Osteoblast (primary cell): Measurements from ENCODE around the gene LEAP2. TPM values are rescaled to one million over a fixed set of nuclear protein-coding genes. Genes with fewer than 3 reads are reported as not detected.

ENCODE experiments used
- DNase-seq: peaks from one replicate; pipeline ENCODE4 v3.0.0; 2011; ENCODE audit warnings: low spot score, mixed read lengths; ENCODE audit not compliant: insufficient read length; ENCODE audit errors: missing footprints
- H2AFZ ChIP-seq: 2 replicates; pipeline ENCODE4 v1.6.0; 2011; ENCODE audit warnings: mild to moderate bottlenecking, low read length
- H3K27ac ChIP-seq: 2 replicates; pipeline ENCODE4 v1.5.1; 2011; ENCODE audit warnings: mild to moderate bottlenecking, low read depth, low read length, moderate library complexity
- H3K27me3 ChIP-seq: 2 replicates; pipeline ENCODE4 v1.6.0; 2012; ENCODE audit warnings: mild to moderate bottlenecking, control low read depth, inconsistent platforms, low read length, moderate library complexity; ENCODE audit not compliant: insufficient read depth
- H3K36me3 ChIP-seq: 2 replicates; pipeline ENCODE4 v1.5.1; 2011; ENCODE audit warnings: mild to moderate bottlenecking, low read length, control low read depth, moderate library complexity; ENCODE audit not compliant: insufficient read depth
- H3K4me1 ChIP-seq: 2 replicates; pipeline ENCODE4 v1.5.1; 2011; ENCODE audit warnings: mild to moderate bottlenecking, low read length, control low read depth, moderate library complexity; ENCODE audit not compliant: insufficient read depth
- H3K4me2 ChIP-seq: 2 replicates; pipeline ENCODE4 v1.6.0; 2011; ENCODE audit warnings: mild to moderate bottlenecking, low read length; ENCODE audit not compliant: insufficient read depth
- H3K4me3 ChIP-seq: fragments of 200-600 bp; sonication (generic); 3 replicates; pipeline ENCODE4 v1.5.1; 2012; ENCODE audit warnings: mild to moderate bottlenecking, low read length, inconsistent platforms; ENCODE audit not compliant: insufficient read depth
- H3K79me2 ChIP-seq: 2 replicates; pipeline ENCODE4 v1.6.0; 2012; ENCODE audit warnings: mild to moderate bottlenecking, low read length, control low read depth, inconsistent platforms; ENCODE audit not compliant: insufficient read depth
- H3K9me3 ChIP-seq: 2 replicates; pipeline ENCODE4 v1.5.1; 2011; ENCODE audit warnings: low read depth, low read length, control low read depth
- H4K20me1 ChIP-seq: 2 replicates; pipeline ENCODE4 v1.6.0; 2012; ENCODE audit warnings: mild to moderate bottlenecking, low read length, control low read depth; ENCODE audit not compliant: insufficient read depth
- CTCF ChIP-seq: IDR thresholded peaks from 2 replicates; pipeline ENCODE4 v1.5.1; 2011; ENCODE audit warnings: mild to moderate bottlenecking, low read depth, low read length, moderate library complexity; ENCODE audit errors: extremely low read depth
- total RNA-seq: library from RNA; depleted of rRNA; stranded (reverse); fragments of >200 nt; gene quantifications from 2 replicates; pipeline ENCODE4 v1.2.3, GENCODE V29; 2012

Gene LEAP2
- total RNA-seq, 1 donor, result under 0.01 TPM

DNA sequence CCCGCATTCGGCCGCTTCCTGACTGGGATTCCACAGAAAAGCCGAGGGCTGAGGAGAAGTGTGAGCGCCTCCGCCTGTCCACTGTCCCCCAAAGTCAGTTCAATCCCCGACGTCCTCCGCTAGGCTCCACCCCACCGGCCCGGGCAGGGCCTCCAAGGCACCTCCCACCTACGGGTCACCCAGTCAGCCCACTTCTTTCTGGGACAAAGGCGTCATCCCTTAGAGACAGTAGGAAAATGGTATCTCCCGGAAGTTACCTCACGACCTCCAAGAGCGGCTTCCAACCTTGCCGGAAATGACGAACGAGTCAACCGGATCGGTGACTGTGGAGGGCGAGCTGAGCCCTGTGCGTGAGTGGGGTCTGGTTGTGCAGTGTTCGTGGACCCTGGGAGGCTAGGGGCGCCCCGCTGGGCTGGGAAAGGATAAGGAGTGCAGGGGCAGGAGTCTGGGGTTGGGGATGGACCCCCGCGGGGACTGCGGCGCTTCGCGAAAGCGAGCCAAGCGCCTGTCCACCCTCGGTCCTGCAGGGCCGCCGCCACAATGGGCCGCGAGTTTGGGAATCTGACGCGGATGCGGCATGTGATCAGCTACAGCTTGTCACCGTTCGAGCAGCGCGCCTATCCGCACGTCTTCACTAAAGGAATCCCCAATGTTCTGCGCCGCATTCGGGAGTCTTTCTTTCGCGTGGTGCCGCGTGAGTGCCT lies 7.0 kb upstream of the LEAP2 start, which contains the start of the genes GDF9 and UQCRQ:
GDF9 (minus strand) TSS at position 128 of the 704 bp plus-strand sequence. CDS start 1,936 bp downstream, outside the sequence.
UQCRQ (plus strand) TSS at position 301 of the 704 bp plus-strand sequence; CDS start at position 541, 240 bp downstream.
- peaks cover 21% of the 10 kb centered on the region for H3K79me2 ChIP-seq
- H3K4me2 ChIP-seq, result peak within 1 kb of the TSS; percentile 100
- DNase-seq, result peak; percentile 97
- H3K4me3 ChIP-seq, result peak within 1 kb of the TSS; percentile 96
- no peaks in the 10 kb centered on the region for H3K9me3 ChIP-seq
- peaks cover 10% of the 10 kb centered on the region for H4K20me1 ChIP-seq
- peaks cover 18% of the 10 kb centered on the region for H3K36me3 ChIP-seq
- peak within 1 kb of the TSS; percentile 98 for H3K27ac ChIP-seq
- H3K27me3 ChIP-seq, result no peaks in the 10 kb centered on the region
- peaks cover 11% of the 10 kb centered on the region for H3K4me1 ChIP-seq
- H2AFZ ChIP-seq, result peak within 1 kb of the TSS; percentile 91
- TF ChIP-seq CTCF, result peak; percentile 20

GRCh38 chr5:132867046-132867451 lies 6.4 kb upstream of the LEAP2 start:
- Histone ChIP-seq H3K27me3 (no peaks in the 10 kb centered on the region), H3K4me2 (peak overlapping the region; percentile 100), H3K27ac (peak overlapping the region; percentile 98), H2AFZ (peak overlapping the region; percentile 91), H3K4me1 (peaks cover 16% of the 10 kb centered on the region), H3K9me3 (no peaks in the 10 kb centered on the region), H3K36me3 (peaks cover 24% of the 10 kb centered on the region), H3K4me3 (peak overlapping the region; percentile 96), H3K79me2 (peaks cover 21% of the 10 kb centered on the region), H4K20me1 (peaks cover 10% of the 10 kb centered on the region)
- DNase-seq, result no peak
- TF ChIP-seq CTCF, result no peak

- no peak for TF ChIP-seq CTCF
Observed at GRCh38 chr5:132868754-132869153, 4.7 kb upstream of the LEAP2 start.

DNA sequence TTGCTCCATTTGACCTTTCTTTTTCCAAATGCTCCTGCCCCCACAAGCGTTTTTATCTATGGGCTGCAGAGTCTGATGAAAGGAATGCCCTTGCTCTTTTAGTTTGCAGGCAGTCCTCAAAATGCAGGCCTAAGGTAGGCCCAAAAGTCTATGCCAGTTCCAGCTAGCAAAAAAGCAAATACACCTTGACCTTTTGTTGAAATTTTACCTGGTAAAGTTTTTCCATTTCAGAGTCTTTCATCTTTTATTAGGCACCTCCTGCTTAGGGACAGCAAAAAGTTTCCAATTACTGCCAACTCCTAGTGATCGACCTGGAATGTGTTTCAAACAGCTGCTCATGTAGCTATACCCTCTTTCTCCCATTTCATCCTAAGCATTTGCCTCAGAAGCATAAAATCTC lies 2.7 kb upstream of the LEAP2 start:
- no peak overlapping the region for H3K4me3 ChIP-seq
- H3K4me2 ChIP-seq, result no peak overlapping the region
- H3K27me3 ChIP-seq, result no peaks in the 10 kb centered on the region
- H3K9me3 ChIP-seq, result no peaks in the 10 kb centered on the region
- no peak overlapping the region for H2AFZ ChIP-seq
- no peak for DNase-seq
- TF ChIP-seq CTCF, result no peak
- no peak overlapping the region for H3K27ac ChIP-seq
- H3K79me2 ChIP-seq, result peaks cover 21% of the 10 kb centered on the region
- H3K4me1 ChIP-seq, result peaks cover 19% of the 10 kb centered on the region
- H3K36me3 ChIP-seq, result peaks cover 50% of the 10 kb centered on the region
- H4K20me1 ChIP-seq, result peaks cover 13% of the 10 kb centered on the region

More at GRCh38 chr5:132868754-132869153, 4.7 kb upstream of the LEAP2 start:
- Histone ChIP-seq H3K27ac (peak overlapping the region; percentile 31), H3K27me3 (no peaks in the 10 kb centered on the region), H3K4me1 (peaks cover 21% of the 10 kb centered on the region), H3K9me3 (no peaks in the 10 kb centered on the region), H3K79me2 (peaks cover 21% of the 10 kb centered on the region), H3K4me3 (no peak overlapping the region), H2AFZ (no peak overlapping the region), H3K36me3 (peaks cover 37% of the 10 kb centered on the region), H3K4me2 (no peak overlapping the region), H4K20me1 (peaks cover 10% of the 10 kb centered on the region)
- no peak for DNase-seq
